Psoas muscle (tissue), 8 donors: Measurements from ENCODE around the gene PEBP1. TPM values are rescaled to one million over a fixed set of nuclear protein-coding genes. Genes with fewer than 3 reads are reported as not detected.

Experiments
- ATAC-seq, 4 donors: fragments of 200-7000 bp; cut with Tn5 transposase; one replicate each; pipeline ENCODE4 v1.9.1; 2020; ENCODE audit warnings: moderate library complexity in 3 of 4, mild to moderate bottlenecking in 2 of 4
- DNase-seq, 2 donors: peaks; one replicate each; pipeline ENCODE4 v3.0.0-alpha.2; 2020
- H3K27ac ChIP-seq: fragments of 200-600 bp; one replicate; pipeline ENCODE4 v1.8.0; 2022
- H3K27me3 ChIP-seq, 3 donors: fragments of 200-600 bp in 1 of 3; one replicate each; pipeline versions ENCODE4 v1.6.1 to v1.8.0; 2013 to 2022; ENCODE audit warnings: low read length in 2 of 3, mild to moderate bottlenecking in 2 of 3, moderate library complexity in 1 of 3; ENCODE audit not compliant: insufficient read depth in 3 of 3
- H3K36me3 ChIP-seq, 2 donors: fragments of 200-600 bp in 1 of 2; one replicate each; pipeline versions ENCODE4 v1.6.1 to v1.8.0; 2013 to 2022; ENCODE audit warnings: low read depth in 1 of 2, mild to moderate bottlenecking in 1 of 2, moderate library complexity in 1 of 2; ENCODE audit not compliant: insufficient read depth in 1 of 2
- H3K4me1 ChIP-seq: fragments of 200-600 bp; one replicate; pipeline ENCODE4 v1.8.0; 2022
- H3K4me3 ChIP-seq: fragments of 200-600 bp; one replicate; pipeline ENCODE4 v1.8.0; 2022; ENCODE audit warnings: mild to moderate bottlenecking
- H3K9me3 ChIP-seq: fragments of 200-600 bp; one replicate; pipeline ENCODE4 v1.8.0; 2022
- CTCF ChIP-seq: fragments of 200-600 bp; IDR thresholded peaks from one replicate; pipeline ENCODE4 v1.8.0; 2022; ENCODE audit warnings: antibody characterized with exemption
- WGBS, 3 donors: extraction: QIAGEN DNeasy Blood & Tissue Kit; methylation state at CpG; one replicate each; pipeline versions ENCODE4 v1.1.6 to v1.1.7; 2013; 5-methylcytosine and 5-hydroxymethylcytosine counted together
- intact Hi-C, 2 donors: fragments of 100-400 bp; cut with DNase I; formaldehyde crosslinking; loops; one replicate each; pipeline versions ENCODE4 v1.11.0 to v1.14.2; 2022
- polyA plus RNA-seq, 3 donors: library from polyadenylated mRNA; stranded (reverse); fragments of 200-250 nt; gene quantifications; one replicate each; pipeline ENCODE4 v1.2.3, GENCODE V29; 2013
- total RNA-seq, 4 donors: library from RNA; stranded (reverse); fragmentation: NEBNext Ultra II Directional in 2 of 4; extraction: Animal tissue kit (Norgen Biotek cat#: 25700) in 2 of 4; gene quantifications; one replicate each; pipeline versions ENCODE4 v1.2.1 to v1.2.4, GENCODE V29; 2021 to 2023
- donor health status: healthy with polysubstance abuse.
- donor health status: DM: no; HTN: no; CAD: no; lungs with moderate emphysema.
- donor health status: Bipolar disorder and iron deficiency.
- donor health status: healthy.
- donor health status: DM: yes; HTN: yes; CAD: no.
- donor health status: DM: no; HTN: no; CAD: no.
- donor health status: DM: no; HTN: no; CAD: no.
- donor health status: DM: yes; HTN: yes; CAD: no.

Gene PEBP1
- total and polyA plus RNA-seq, 7 donors: 144 to 326 (median 258) TPM

GRCh38 chr12:118188690-118189371, 52.9 kb downstream of the PEBP1 start:
- intact Hi-C loops: no loop called here
- Histone ChIP-seq H3K9me3 (no peaks in the 10 kb centered on the region), H3K27ac (peak overlapping the region; percentile 19), H3K4me3 (peak overlapping the region; percentile 62), H3K27me3 (no peaks in the 10 kb centered on the region), H3K36me3 (no peaks in the 10 kb centered on the region), H3K4me1 (peaks cover 36% of the 10 kb centered on the region)
- peak; percentile 39 to 69 for DNase-seq
- 17 to 37% (median 24%) methylated on average over 10 of the region's 10 CpGs for WGBS, 3 donors
- TF ChIP-seq CTCF: no peak
- ATAC-seq: peak; percentile 36 to 73 (median 56)

DNA sequence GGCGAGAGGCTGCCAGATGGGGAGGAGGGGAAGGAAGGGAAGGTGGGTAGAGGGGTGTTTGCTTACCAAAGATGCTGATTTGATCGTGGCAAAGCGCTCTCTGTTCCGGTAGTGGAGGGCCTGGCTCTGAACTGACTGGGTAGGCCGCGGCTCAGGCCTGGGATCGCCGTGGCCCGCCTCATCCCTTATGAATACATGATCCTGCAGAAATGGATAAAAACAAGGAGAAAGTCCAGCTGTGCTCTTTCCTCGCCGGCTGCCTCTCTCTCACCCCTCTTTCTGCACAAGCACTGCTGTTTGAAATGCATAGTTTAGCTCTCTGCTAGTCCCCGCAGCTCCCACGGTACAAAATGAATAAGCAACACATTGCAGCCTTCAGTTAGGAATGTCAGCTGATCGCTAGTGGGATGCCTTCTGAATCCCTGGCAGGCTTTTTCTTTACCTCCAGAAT, 53.8 kb downstream of the PEBP1 start:
- 15 to 18% (median 15%) methylated on average over 14 of the region's 14 CpGs for WGBS, 3 donors
- intact Hi-C loops: no loop called here
- H3K27me3 ChIP-seq: no peaks in the 10 kb centered on the region
- DNase-seq: no peak
- peaks cover 36% of the 10 kb centered on the region for H3K4me1 ChIP-seq
- TF ChIP-seq CTCF: no peak
- peak overlapping the region; percentile 62 for H3K4me3 ChIP-seq
- peak; percentile 50 to 69 (median 60) for ATAC-seq
- no peaks in the 10 kb centered on the region for H3K9me3 ChIP-seq
- H3K36me3 ChIP-seq: no peaks in the 10 kb centered on the region
- H3K27ac ChIP-seq: peak overlapping the region; percentile 58

GRCh38 chr12:118190266-118190665, 54.3 kb downstream of the PEBP1 start:
- 14 to 28% (median 19%) methylated on average over 11 of the region's 11 CpGs for WGBS, 3 donors
- TF ChIP-seq CTCF: no peak
- intact Hi-C loops: no loop called here
- peak overlapping the region; percentile 62 for H3K4me3 ChIP-seq
- peaks cover 0 to 3% of the 10 kb centered on the region in 2 donors for H3K36me3 ChIP-seq
- DNase-seq: no peak
- H3K9me3 ChIP-seq: no peaks in the 10 kb centered on the region
- ATAC-seq: peak; percentile 49 to 73 (median 63)
- no peaks in the 10 kb centered on the region for H3K27me3 ChIP-seq
- H3K4me1 ChIP-seq: peaks cover 36% of the 10 kb centered on the region
- H3K27ac ChIP-seq: peak overlapping the region; percentile 58

DNA sequence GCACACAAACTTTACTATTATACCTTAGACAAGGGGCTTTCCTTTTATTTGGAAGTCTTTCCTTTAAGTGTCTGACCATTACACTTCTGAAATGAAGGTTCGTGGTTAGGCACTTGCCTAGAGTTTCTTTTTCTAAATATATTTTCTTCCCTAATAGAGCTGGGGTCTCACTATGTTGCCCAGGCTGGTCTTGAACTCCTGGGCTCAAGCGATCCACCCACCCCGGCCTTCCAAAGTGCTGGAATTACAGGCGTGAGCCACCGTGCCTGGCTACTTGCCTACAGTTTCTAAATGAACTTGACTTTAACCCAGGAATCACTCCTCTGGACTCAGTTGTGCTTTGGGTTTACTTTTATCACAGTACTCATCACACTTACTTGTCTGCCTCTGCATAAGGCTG, 57.6 kb downstream of the PEBP1 start:
- ATAC-seq: no peak
- H3K4me1 ChIP-seq: peaks cover 15% of the 10 kb centered on the region
- no peak for DNase-seq
- no peak overlapping the region for H3K4me3 ChIP-seq
- intact Hi-C loops: no loop called here
- 56 to 88% (median 64%) methylated on average over 5 of the region's 5 CpGs for WGBS, 3 donors
- no peaks in the 10 kb centered on the region for H3K27me3 ChIP-seq
- H3K36me3 ChIP-seq: peaks cover 0 to 28% of the 10 kb centered on the region in 2 donors
- no peaks in the 10 kb centered on the region for H3K9me3 ChIP-seq
- no peak overlapping the region for H3K27ac ChIP-seq
- no peak for TF ChIP-seq CTCF

- H3K27me3 ChIP-seq: no peaks in the 10 kb centered on the region
- H3K4me3 ChIP-seq: no peak overlapping the region
- 92 to 94% (median 92%) methylated on average over 6 of the region's 6 CpGs for WGBS, 3 donors
- peaks cover 3 to 33% of the 10 kb centered on the region in 2 donors for H3K36me3 ChIP-seq
- ATAC-seq: no peak
- H3K27ac ChIP-seq: no peak overlapping the region
- intact Hi-C loops: no loop called here
- TF ChIP-seq CTCF: no peak
- H3K9me3 ChIP-seq: no peaks in the 10 kb centered on the region
- H3K4me1 ChIP-seq: peaks cover 10% of the 10 kb centered on the region
- DNase-seq: no peak
Observed at GRCh38 chr12:118193958-118194357, 58.0 kb downstream of the PEBP1 start.
